ENCODE data around the gene BRINP2. TPM values are rescaled to one million over a fixed set of nuclear protein-coding genes. Genes with fewer than 3 reads are reported as not detected.

The BRINP2 gene
- total RNA-seq, 1 donor from 2014 or later = not detected

GRCh38 chr1:177305040-177306018 lies 134.6 kb downstream of the BRINP2 start:
- Mint-ChIP-seq H3K36me3 (ENCODE audit: low read depth) (no peaks in the 10 kb centered on the region), H3K4me1 (no peaks in the 10 kb centered on the region), H3K27ac (no peak overlapping the region), H3K9me3 (no peaks in the 10 kb centered on the region), H3K4me3 (no peak overlapping the region), H3K27me3 (peaks cover 5% of the 10 kb centered on the region)
- intact Hi-C loops (cut with micrococcal nuclease) = no loop called here
- no peak for ATAC-seq (ENCODE audit: low read depth)
- TF ChIP-seq CTCF (IDR thresholded peaks at IDR 0.05) = no peak
- no peak for DNase-seq
- CTCF ChIA-PET = no interaction called here
- POLR2A ChIA-PET = no interaction called here

- POLR2A ChIA-PET = no interaction called here
- ATAC-seq (ENCODE audit: low read depth) (no peak), DNase-seq (no peak)
- Mint-ChIP-seq H3K36me3 (ENCODE audit: low read depth) (no peaks in the 10 kb centered on the region), H3K27me3 (peaks cover 7% of the 10 kb centered on the region), H3K4me3 (no peak overlapping the region), H3K4me1 (no peaks in the 10 kb centered on the region), H3K27ac (no peak overlapping the region), H3K9me3 (no peaks in the 10 kb centered on the region)
- intact Hi-C loops (cut with micrococcal nuclease) = no loop called here
- CTCF ChIA-PET = no interaction called here
- no peak for TF ChIP-seq CTCF (IDR thresholded peaks at IDR 0.05)
These were observed 135.3 kb downstream of the BRINP2 start for GRCh38 chr1:177306019-177306415.

GRCh38 chr1:177306981-177307380 lies 136.2 kb downstream of the BRINP2 start:
- Mint-ChIP-seq H3K4me3 (no peak overlapping the region), H3K9me3 (no peaks in the 10 kb centered on the region), H3K27me3 (peaks cover 7% of the 10 kb centered on the region), H3K27ac (no peak overlapping the region), H3K4me1 (no peaks in the 10 kb centered on the region), H3K36me3 (ENCODE audit: low read depth) (no peaks in the 10 kb centered on the region)
- no peak for TF ChIP-seq CTCF (IDR thresholded peaks at IDR 0.05)
- no peak for ATAC-seq (ENCODE audit: low read depth)
- ChIA-PET CTCF (no interaction called here), POLR2A (no interaction called here)
- intact Hi-C loops (cut with micrococcal nuclease) = no loop called here
- no peak for DNase-seq

GRCh38 chr1:177307771-177308170 lies 137.0 kb downstream of the BRINP2 start:
- no peak for TF ChIP-seq CTCF (IDR thresholded peaks at IDR 0.05)
- H3K4me3 Mint-ChIP-seq = no peak overlapping the region
- no peak overlapping the region for H3K27ac Mint-ChIP-seq

GRCh38 chr1:177309880-177310279 lies 139.1 kb downstream of the BRINP2 start:
- Mint-ChIP-seq H3K27ac (no peak overlapping the region), H3K36me3 (ENCODE audit: low read depth) (no peaks in the 10 kb centered on the region), H3K27me3 (peaks cover 7% of the 10 kb centered on the region), H3K4me3 (no peak overlapping the region), H3K9me3 (no peaks in the 10 kb centered on the region), H3K4me1 (no peaks in the 10 kb centered on the region)
- no peak for ATAC-seq (ENCODE audit: low read depth)
- POLR2A ChIA-PET = no interaction called here
- intact Hi-C loops (cut with micrococcal nuclease) = no loop called here
- DNase-seq = no peak
- CTCF ChIA-PET = no interaction called here
- TF ChIP-seq CTCF (IDR thresholded peaks at IDR 0.05) = no peak

More at GRCh38 chr1:177307771-177308170, 137.0 kb downstream of the BRINP2 start:
- DNase-seq (no peak), ATAC-seq (ENCODE audit: low read depth) (no peak)
- Mint-ChIP-seq H3K27me3 (peaks cover 7% of the 10 kb centered on the region), H3K9me3 (no peaks in the 10 kb centered on the region), H3K4me1 (no peaks in the 10 kb centered on the region), H3K36me3 (ENCODE audit: low read depth) (no peaks in the 10 kb centered on the region)
- intact Hi-C loops (cut with micrococcal nuclease) = no loop called here
- POLR2A ChIA-PET = no interaction called here
- CTCF ChIA-PET = no interaction called here
